Measurements from ENCODE around the gene VWA3B.
A peak's percentile ranks its signal among the peaks of the same experiment; 100 is the strongest.

VWA3B gene

DNA sequence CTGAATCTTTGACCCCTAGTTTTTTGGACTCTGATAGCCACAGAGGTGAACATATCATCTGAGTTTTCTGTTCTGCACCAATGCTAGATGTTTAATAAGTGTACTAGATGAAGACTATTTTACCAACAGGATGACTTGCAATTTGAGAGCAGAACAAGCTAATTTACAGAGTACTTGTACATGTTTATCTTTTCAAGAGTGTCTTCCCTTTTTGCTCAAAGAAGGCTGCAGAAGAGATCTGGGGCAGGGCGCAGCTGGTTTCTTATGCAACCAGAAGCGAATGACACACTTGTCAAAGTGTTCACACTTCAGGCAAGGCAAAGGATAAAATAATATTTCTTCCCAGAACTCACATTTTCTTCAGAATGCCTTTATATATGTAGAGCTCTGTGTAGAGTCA is 86.0 kb downstream of the VWA3B start:
- DNase-seq (ENCODE audit: low read depth) = no peak

DNA sequence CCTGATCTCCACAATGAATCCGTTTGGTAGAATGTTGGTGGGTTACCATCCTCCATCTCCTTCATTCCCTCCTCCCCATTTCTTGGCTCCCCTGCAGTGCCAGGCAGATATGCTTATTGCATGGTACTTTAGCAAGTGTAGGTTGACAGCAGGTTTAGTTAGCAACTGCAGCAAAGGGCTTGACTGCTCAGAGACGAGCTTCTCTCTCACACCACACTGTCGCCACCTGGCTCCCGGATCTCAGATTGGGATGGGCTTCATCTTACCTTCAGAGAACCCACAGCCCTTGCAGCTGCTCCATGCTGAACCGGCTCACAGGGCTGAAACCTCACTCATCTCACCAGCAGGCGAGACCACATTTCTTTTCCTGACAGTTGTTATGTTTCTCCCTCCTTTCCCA is 88.8 kb downstream of the VWA3B start:
- DNase-seq (ENCODE audit: low read depth) = peak; percentile 8

DNA sequence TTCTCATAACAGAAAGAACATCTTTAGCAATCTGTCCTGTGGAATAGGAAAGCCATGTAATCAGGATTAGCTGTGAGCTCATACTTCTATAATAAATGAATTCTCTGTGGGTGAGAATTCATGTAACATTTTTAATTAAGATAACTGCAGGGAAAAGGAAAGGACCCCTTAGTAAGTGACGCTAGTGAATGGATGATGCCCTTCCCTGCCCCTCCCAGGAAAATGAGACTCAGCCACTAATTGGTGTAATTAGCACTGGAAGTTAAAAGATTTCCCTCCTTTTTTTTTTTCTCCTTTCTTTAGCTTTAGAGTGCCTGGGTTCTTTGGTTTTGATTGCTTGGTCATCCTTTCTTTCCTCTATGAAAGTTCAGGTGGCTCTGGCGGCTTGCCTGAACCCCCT is 90.3 kb downstream of the VWA3B start:
- no peak for DNase-seq (ENCODE audit: low read depth)

DNA sequence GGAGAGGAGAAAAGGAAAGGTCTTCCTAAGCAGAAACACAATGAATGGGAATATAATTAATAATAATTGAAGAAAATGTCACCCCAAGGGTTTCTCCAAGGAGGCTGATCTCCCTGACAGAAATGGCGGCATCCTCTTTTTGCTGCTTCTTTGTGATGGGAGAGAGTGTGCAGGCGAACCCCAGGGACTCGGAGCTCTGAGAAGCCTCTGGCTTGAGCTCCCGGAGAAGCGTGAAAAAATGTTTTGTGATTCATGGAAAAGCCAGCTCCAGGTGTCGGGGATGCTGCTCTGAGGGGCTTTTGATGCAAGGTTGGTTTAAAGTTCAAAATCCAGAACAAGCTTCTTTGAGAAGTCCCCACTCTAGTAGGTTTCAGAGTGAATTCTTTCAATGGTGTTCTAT is 91.0 kb downstream of the VWA3B start:
- DNase-seq (ENCODE audit: low read depth) = no peak

DNA sequence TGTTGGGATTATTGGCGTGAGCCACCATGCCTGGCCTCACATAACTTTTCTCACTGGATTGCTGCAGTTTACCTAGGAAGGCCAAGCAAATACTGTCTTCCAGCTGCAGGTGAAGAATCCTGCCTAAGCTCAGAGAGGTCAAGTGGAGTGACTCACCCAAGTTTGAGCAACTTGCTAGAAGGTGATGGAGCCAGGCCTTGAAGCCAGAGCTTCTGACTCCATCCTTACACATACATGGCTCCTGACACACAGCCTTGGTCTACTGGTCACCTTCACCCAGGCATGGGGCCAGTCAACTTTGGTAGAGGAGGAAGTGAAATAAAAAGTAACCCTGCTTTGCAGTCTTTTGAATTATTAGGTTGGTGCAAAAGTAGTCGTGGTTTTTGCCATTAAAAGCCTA is 93.5 kb downstream of the VWA3B start:
- peak; percentile 7 for DNase-seq (ENCODE audit: low read depth)

DNA sequence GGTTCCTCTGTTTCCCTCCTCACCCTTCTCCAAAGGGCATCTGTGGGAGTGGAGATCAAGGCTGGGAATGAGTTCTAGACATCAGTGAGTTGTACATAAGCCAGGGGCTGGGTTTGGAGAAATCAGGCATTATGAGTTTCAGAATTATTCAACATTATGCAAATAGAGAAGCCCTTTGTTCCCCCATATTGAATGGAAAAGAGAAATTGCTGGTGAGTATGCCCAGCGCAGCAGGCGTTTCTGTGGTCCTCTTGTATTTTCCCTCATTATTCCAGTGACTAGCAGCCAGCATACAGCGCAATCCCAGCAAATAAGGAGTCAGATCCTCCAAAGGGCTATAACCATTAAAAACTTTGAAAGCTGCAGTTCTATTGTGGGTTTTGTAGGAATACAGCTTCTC is 94.4 kb downstream of the VWA3B start:
- no peak for DNase-seq (ENCODE audit: low read depth)

GRCh38 chr2:98185801-98186200 is 98.8 kb downstream of the VWA3B start:
- no peak for DNase-seq (ENCODE audit: low read depth)

GRCh38 chr2:98187194-98187593 is 100.2 kb downstream of the VWA3B start:
- DNase-seq (ENCODE audit: low read depth) = no peak

- peak; percentile 21 for DNase-seq (ENCODE audit: low read depth)
Observed at GRCh38 chr2:98188351-98189046, 101.5 kb downstream of the VWA3B start.

DNA sequence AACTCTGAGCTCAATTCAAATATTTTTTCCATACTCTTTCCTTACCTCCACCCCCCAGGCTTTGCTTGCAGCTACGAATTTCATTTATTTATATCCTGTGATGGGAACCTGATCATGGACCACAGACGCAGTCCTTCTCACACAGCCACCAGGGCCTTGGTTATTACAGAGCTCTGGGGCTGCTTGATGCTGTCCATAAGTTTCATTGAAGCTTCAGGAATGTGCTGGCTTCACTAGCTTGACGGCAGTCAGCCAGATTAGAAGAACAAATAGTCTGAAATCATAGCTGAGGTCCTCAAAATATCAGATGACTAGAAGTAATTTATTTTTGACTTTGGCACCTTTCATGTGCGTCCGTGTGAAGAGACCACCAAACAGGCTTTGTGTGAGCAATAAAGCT is 104.9 kb downstream of the VWA3B start:
- DNase-seq (ENCODE audit: low read depth) = no peak

GRCh38 chr2:98201576-98201975 is 114.6 kb downstream of the VWA3B start:
- DNase-seq (ENCODE audit: low read depth) = no peak

GRCh38 chr2:98205889-98206288 is 118.9 kb downstream of the VWA3B start:
- no peak for DNase-seq (ENCODE audit: low read depth)

DNA sequence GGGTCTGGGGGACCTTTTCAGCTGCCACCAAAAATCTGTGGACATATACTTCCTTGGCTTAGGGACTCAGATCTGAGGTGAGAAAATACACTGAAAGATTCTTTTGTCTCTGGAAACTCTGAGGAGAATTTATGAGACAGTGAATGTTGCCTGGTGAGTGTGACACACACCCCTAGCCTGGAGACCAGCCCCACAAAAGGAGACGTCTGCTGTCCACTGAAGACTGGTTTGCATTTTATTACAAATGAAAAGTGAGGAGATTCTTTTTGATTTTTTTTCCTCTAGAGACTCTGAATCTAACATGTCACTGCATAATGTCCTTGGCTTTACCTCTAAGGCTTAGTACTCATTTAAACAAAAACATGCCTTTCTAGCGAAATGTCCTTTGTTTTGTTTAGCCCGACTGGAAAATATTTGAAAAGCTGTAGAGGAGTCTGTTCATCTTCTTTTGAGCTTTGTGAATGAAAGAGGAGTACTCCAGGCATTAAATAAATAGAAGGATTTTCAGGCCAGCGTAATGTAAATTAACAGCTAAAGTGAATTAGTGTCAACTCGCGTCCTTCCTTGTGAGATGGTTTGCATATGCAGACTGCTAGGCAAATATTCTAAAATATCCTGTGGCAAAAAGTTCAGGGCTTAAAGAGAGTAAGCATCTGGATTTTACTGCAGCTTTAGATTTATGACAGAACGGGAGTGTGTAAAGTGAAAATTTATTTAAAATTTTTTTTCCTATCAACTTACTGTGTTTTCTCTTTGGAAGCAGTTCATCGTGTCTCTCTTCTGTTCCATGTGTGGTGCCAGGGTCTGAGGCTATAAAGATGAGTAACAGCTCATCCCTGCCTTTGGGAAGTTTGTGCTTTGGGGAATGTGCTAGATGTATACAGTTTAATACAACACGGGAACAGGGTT is 125.4 kb downstream of the VWA3B start:
- DNase-seq (ENCODE audit: low read depth) = no peak

DNA sequence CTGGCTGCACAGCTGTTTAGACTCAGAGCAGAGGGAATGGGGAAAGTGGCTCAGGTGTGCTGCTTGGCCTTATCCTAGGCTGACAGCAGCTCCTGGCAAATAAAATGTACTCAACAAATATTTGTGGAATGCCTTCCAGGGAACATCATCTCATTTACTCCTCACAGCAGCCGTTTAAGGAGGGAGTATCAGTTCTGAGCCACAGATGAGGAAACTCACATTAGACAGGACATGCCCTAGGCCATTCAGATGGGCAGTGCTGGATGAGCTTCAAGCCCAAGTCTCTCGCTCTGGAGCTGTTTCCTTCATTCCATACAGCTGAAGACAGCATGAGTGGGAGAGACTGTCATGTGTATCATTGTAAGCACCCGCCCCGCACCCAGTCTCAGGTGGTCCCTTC is 129.6 kb downstream of the VWA3B start:
- no peak for DNase-seq (ENCODE audit: low read depth)

- DNase-seq (ENCODE audit: low read depth) = no peak
Observed at GRCh38 chr2:98219152-98219551, 132.2 kb downstream of the VWA3B start.

- no peak for DNase-seq (ENCODE audit: low read depth)
Observed at GRCh38 chr2:98233941-98234340, 147.0 kb downstream of the VWA3B start.

DNA sequence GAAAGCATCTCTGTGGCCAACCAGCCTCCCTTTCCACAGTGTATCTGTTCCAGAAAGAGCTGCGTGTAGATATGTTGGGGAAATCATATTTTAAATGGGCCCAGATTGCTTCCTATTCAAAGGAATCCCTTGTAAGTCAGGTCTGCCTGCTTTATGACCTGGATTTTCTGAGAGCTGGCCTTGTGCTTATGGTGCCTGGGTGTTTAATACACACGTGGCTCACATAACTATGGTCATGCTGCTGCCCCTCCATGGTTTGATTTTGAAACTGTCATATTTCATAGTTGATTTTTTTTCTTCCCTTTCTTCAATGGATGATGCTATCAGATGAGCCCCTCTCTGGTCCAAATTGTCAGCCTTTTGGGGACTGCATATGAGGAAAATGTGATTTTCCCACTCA is 147.8 kb downstream of the VWA3B start:
- no peak for DNase-seq (ENCODE audit: low read depth)

- no peak for DNase-seq (ENCODE audit: low read depth)
Observed at GRCh38 chr2:98236935-98237334, 150.0 kb downstream of the VWA3B start.

DNA sequence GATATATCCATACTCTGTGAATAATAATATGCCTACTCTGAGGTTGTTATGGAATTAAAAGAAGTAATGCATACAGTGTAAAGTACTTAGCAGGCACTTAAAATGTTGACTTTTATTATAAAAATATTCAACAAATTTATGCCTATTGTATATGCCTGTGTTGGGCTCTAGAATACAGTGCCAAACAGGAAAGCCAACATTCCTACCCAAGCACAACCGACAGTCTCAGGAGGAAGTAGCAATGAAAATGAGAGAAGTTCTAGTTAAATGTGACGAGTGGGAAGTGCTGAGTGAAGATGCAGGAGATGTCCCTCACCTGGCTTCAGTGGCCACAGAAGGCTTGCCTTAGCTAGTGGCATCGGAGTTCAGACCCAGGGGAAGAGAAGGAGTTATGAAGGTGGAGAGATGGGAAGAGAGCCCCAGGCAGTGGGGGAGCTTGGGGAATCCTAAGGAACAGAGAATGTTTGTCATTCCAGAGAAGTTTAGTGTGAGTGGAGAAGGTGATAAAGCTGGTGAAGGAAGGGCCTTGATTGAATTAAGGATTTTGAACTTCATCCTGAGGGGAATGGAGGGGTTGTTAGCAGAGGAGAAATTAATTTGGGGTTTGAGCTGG is 153.9 kb downstream of the VWA3B start:
- DNase-seq (ENCODE audit: low read depth) = no peak

GRCh38 chr2:98241592-98241991 is 154.6 kb downstream of the VWA3B start:
- DNase-seq (ENCODE audit: low read depth) = no peak

DNA sequence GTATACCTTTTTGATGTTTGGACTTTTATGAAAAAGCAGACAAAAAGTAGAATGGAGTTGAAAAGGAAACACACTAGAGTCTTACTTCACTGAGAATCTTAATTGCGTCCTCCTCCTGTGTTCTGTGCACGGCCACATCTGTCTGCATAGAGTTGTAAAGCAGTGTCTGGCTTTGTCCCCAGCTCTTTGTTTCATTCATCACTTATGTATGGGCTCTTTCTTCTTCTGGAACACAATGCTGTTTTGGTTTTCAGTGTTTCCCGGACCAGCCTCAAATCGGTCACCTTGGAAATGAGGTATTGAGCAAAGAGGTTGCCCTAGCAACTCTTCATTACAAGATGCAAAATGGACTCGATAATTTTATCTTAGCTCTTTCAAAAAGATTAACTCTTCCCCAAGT is 155.0 kb downstream of the VWA3B start:
- no peak for DNase-seq (ENCODE audit: low read depth)

GRCh38 chr2:98245491-98245890 is 158.5 kb downstream of the VWA3B start:
- no peak for DNase-seq (ENCODE audit: low read depth)

DNA sequence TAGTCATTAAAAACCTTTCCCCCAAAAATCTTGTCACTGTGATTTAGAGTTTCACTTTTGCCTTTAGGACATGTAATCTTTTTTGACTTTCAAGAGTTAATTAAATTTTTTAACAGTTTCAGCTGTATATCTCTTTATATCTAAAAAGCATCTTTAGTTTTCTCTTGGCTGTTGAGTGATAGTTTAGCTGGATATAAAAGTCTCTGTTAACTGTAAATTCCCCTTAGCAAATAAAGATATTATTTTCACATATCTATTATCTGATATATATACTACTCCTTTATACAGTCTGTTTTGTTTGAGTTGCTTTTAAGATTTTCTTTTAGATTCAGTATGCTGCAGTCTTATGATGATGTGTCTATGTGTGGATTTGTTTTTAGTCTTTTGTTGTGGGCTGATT is 160.4 kb downstream of the VWA3B start:
- DNase-seq (ENCODE audit: low read depth) = no peak
